Transverse colon (tissue), 3 donors: ENCODE results near the gene OPRM1.

Experiments
- POLR2A ChIP-seq: fragments of 450-650 bp; IDR thresholded peaks from one replicate; pipeline ENCODE4 v1.6.1; 2016; ENCODE audit warnings: antibody characterized with exemption, mild to moderate bottlenecking, moderate library complexity
- TF ChIP-seq, protein P1 (sequence below), 5 experiments: fragments of 200-600 bp in 3 of 5; fragments of 450-650 bp in 2 of 5; sonication (generic) in 3 of 5; IDR thresholded peaks; 1 replicate in 2 of 5; 2 replicates in 3 of 5; pipeline ENCODE4 v1.5.1; 2016 to 2017; ENCODE audit warnings: antibody characterized with exemption in 5 of 5, inconsistent platforms in 3 of 5, mild to moderate bottlenecking in 2 of 5, moderate library complexity in 1 of 5

DNA sequence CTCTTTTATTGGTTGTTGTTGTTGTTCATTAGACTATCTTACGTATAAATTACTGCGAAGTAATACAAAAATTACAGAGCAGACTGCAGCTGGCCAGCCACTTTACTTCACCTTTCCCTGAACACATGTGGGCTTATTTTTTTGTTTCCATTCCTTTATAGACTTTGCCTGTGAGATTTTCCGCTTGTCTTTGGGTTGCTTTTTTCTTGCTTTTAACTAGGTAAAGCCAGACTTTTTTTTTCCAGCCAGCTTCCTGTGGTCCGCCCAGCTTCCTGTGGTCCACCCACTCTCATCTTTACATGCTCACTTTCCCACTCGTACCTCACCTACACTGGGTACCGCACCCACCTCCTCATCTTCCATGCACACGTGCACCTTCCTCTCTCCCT is 238.6 kb downstream of the OPRM1 start:
- TF ChIP-seq, protein P1, sequence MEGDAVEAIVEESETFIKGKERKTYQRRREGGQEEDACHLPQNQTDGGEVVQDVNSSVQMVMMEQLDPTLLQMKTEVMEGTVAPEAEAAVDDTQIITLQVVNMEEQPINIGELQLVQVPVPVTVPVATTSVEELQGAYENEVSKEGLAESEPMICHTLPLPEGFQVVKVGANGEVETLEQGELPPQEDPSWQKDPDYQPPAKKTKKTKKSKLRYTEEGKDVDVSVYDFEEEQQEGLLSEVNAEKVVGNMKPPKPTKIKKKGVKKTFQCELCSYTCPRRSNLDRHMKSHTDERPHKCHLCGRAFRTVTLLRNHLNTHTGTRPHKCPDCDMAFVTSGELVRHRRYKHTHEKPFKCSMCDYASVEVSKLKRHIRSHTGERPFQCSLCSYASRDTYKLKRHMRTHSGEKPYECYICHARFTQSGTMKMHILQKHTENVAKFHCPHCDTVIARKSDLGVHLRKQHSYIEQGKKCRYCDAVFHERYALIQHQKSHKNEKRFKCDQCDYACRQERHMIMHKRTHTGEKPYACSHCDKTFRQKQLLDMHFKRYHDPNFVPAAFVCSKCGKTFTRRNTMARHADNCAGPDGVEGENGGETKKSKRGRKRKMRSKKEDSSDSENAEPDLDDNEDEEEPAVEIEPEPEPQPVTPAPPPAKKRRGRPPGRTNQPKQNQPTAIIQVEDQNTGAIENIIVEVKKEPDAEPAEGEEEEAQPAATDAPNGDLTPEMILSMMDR (IDR thresholded peaks at IDR 0.05), result no peak
- TF ChIP-seq POLR2A, result no peak
